Colonic mucosa (tissue), 4 donors: ENCODE measurements around the gene GALNT9. TPM values are rescaled to one million over a fixed set of nuclear protein-coding genes. Genes with fewer than 3 reads are reported as not detected.

ENCODE experiments used
- DNase-seq: peaks from one replicate; pipeline ENCODE4 v3.0.0-alpha.2; 2020
- H3K27ac ChIP-seq: fragments of 200-600 bp; one replicate; pipeline ENCODE4 v1.8.0; 2021
- H3K27me3 ChIP-seq: fragments of 200-600 bp; one replicate; pipeline ENCODE4 v1.8.0; 2021
- H3K36me3 ChIP-seq: fragments of 200-600 bp; one replicate; pipeline ENCODE4 v1.8.0; 2021
- H3K4me1 ChIP-seq: fragments of 200-600 bp; one replicate; pipeline ENCODE4 v1.8.0; 2021; ENCODE audit warnings: mild to moderate bottlenecking
- H3K4me3 ChIP-seq: fragments of 200-600 bp; one replicate; pipeline ENCODE4 v1.8.0; 2021
- H3K9ac ChIP-seq, 2 donors: one replicate each; pipeline ENCODE4 v1.7.0; 2013; ENCODE audit warnings: control low read depth in 2 of 2, low read depth in 2 of 2, low read length in 2 of 2
- H3K9me3 ChIP-seq: fragments of 200-600 bp; one replicate; pipeline ENCODE4 v1.8.0; 2021
- intact Hi-C: fragments of 100-400 bp; cut with DNase I; formaldehyde crosslinking; loops from one replicate; pipeline ENCODE4 v1.14.1; 2022
- total RNA-seq, 2 donors: library from RNA; stranded (reverse); fragmentation: NEBNext Ultra II Directional in 1 of 2; extraction: Animal tissue kit (Norgen Biotek cat#: 25700) in 1 of 2; gene quantifications; one replicate each; pipeline ENCODE4 v1.2.1, GENCODE V29; 2021
- TF ChIP-seq, protein P1 (sequence below): fragments of 200-600 bp; IDR thresholded peaks from one replicate; pipeline ENCODE4 v1.8.0; 2022; ENCODE audit warnings: antibody characterized with exemption, mild to moderate bottlenecking
- donor health status: healthy.
- donor health status: DM: no; HTN: no; CAD: no.
- donor health status: DM: no; HTN: no; CAD: no.

GALNT9 gene
- total RNA-seq, 2 donors from 2014 or later: 0.45 TPM; not detected in 1

DNA sequence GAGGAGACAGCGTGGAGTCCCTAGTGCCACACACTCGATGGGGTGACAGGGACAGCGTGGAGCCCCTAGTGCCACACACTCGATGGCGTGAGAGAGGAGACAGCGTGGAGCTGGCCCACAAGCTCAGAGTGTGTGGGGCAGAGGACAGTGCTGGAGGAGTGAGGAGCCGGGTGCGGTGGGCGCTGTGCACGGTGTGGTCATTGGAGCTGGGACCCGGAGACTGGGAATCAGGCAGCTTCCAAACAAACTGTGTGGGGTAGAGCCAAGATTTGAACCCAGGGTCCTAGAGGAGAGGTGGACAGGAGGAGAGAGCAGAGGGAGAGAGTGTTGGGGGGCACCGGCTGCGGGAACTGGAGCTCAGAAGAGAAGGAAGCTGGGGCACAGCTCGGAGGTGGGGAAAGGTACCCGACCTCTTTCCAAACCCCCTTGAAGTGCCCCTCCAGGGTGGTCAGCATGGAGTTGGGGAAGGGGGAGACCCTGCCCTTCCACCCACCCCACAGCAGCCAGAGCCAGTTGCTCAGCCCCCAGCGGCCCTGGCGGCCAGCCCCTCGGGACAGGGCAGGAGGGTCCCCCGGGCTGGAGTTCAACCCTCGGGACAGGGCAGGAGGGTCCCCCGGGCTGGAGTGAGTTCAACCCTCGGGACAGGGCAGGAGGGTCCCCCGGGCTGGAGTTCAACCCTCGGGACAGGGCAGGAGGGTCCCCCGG is 94.1 kb downstream of the GALNT9 start:
- Histone ChIP-seq H3K4me3 (no peak overlapping the region), H3K9me3 (no peaks in the 10 kb centered on the region), H3K27ac (no peak overlapping the region), H3K4me1 (no peaks in the 10 kb centered on the region), H3K27me3 (no peaks in the 10 kb centered on the region), H3K36me3 (no peaks in the 10 kb centered on the region), H3K9ac (no peak overlapping the region)
- intact Hi-C loops: no loop called here
- TF ChIP-seq, protein P1, sequence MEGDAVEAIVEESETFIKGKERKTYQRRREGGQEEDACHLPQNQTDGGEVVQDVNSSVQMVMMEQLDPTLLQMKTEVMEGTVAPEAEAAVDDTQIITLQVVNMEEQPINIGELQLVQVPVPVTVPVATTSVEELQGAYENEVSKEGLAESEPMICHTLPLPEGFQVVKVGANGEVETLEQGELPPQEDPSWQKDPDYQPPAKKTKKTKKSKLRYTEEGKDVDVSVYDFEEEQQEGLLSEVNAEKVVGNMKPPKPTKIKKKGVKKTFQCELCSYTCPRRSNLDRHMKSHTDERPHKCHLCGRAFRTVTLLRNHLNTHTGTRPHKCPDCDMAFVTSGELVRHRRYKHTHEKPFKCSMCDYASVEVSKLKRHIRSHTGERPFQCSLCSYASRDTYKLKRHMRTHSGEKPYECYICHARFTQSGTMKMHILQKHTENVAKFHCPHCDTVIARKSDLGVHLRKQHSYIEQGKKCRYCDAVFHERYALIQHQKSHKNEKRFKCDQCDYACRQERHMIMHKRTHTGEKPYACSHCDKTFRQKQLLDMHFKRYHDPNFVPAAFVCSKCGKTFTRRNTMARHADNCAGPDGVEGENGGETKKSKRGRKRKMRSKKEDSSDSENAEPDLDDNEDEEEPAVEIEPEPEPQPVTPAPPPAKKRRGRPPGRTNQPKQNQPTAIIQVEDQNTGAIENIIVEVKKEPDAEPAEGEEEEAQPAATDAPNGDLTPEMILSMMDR: no peak
- DNase-seq: no peak

DNA sequence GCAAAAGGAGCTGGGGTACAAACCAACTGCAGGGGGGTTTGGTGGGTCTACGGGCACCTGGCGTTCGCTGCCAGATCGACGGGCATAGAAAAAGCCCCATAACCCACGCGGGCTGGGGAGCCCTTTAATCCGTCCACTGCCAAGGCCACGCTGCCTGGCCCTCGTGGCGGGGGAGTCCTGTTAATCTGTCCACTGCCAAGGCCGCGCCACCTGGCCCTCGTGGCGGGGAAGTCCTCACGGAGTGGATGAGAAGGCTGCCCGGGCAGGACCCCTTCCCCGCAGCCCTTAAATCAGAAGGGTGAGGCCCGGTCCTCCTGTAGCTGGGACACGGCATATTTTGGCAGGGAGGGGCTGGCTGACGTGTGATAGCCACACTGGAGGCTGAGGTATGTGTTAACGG is 99.0 kb downstream of the GALNT9 start:
- Histone ChIP-seq H3K4me1 (no peaks in the 10 kb centered on the region), H3K36me3 (no peaks in the 10 kb centered on the region), H3K9me3 (no peaks in the 10 kb centered on the region), H3K9ac (no peak overlapping the region), H3K27me3 (no peaks in the 10 kb centered on the region), H3K4me3 (no peak overlapping the region), H3K27ac (no peak overlapping the region)
- TF ChIP-seq, protein P1: no peak
- intact Hi-C loops: no loop called here
- DNase-seq: no peak

DNA sequence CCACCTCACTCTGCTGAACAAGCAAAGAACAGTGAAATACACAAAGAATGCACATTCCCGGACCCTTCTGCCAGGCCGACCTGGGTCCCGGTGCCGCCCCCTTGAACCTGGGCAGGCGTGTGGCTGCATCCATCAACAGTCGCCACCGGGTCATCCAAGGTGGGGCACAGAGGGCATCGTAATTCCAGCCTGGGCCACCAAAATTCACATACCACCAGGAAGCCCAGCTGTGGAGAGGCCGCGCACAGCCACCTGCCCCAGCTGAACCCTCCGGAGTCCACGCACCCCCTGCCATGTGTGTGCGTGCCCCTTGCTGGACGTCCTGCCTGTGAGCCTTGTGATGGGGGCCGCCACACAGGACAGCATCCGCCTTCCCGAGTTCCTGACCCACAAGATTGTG is 99.5 kb downstream of the GALNT9 start:
- no peak overlapping the region for H3K9ac ChIP-seq
- H3K36me3 ChIP-seq: no peaks in the 10 kb centered on the region
- H3K4me1 ChIP-seq: no peaks in the 10 kb centered on the region
- intact Hi-C loops: no loop called here
- no peak for DNase-seq
- no peaks in the 10 kb centered on the region for H3K9me3 ChIP-seq
- no peak overlapping the region for H3K27ac ChIP-seq
- H3K4me3 ChIP-seq: no peak overlapping the region
- TF ChIP-seq, protein P1: no peak
- no peaks in the 10 kb centered on the region for H3K27me3 ChIP-seq

DNA sequence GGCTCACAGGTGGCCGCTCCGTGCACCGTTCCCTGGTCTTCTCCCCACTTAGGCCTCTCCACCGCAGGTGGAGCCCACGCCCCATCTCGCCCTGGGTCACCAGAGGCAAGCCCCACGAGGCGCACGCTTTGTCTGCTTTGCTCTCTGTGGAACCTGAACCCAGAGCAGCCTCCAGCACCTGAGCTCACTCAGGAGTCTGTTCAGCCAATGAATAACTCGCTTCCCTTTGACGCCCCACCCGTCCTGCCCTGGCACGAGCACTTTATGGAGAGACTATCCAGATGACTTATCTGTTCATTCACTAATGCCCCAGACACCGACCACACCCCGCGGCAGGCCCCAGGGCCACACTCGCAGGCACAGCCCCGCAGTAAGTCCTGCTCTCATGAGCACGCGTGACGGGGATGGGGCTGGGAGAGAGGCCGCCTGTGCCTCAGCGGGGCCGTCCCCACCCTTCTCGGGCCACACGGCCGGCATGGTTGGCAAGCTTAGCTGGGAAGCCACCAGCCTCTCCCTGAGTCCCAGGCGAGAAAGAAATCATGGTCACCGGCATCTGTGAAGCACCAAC is 100.1 kb downstream of the GALNT9 start:
- Histone ChIP-seq H3K4me1 (no peaks in the 10 kb centered on the region), H3K9ac (no peak overlapping the region), H3K9me3 (no peaks in the 10 kb centered on the region), H3K27ac (no peak overlapping the region), H3K4me3 (no peak overlapping the region), H3K27me3 (no peaks in the 10 kb centered on the region), H3K36me3 (no peaks in the 10 kb centered on the region)
- TF ChIP-seq, protein P1: no peak
- no peak for DNase-seq
- intact Hi-C loops: no loop called here

DNA sequence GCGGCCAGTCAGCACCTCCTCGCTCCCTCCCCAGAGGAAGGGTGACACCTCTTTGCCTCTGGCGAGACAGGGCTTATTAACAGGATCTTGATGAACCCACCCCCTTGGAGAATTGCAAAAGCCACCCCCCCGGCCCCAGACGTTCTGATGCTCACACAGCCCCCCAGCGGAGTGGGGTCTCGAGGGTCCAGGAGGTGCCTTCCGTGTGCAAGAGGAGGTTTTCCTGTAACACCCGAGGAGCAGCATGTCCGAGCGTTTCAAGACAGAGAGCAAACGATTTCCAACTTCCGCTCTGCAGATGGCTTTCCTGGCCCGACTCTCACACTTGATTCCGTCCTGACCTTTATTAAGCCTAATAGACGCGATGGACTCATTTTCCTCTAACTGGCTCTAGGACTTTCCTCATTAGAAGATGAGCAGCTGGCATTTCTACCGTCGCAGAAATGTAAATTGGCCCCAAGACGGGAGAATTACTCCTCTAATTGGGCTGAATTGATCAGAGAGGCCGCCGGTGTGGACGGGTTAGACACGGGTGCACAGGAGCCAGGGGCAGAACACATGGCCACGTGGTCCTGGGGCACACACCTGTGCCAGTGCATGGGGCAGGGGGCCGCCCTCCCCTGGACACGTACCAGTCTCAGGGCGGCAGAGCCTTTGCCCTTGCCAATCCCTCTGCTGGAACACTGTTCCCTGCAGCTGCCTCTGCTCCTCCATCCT is 100.8 kb downstream of the GALNT9 start:
- intact Hi-C loops: no loop called here

More for the DNA sequence above, 100.8 kb downstream of the GALNT9 start:
- H3K27me3 ChIP-seq: no peaks in the 10 kb centered on the region
- H3K9ac ChIP-seq: no peak overlapping the region
- no peak overlapping the region for H3K27ac ChIP-seq
- DNase-seq: no peak
- no peaks in the 10 kb centered on the region for H3K9me3 ChIP-seq
- no peak overlapping the region for H3K4me3 ChIP-seq
- H3K36me3 ChIP-seq: no peaks in the 10 kb centered on the region
- no peaks in the 10 kb centered on the region for H3K4me1 ChIP-seq
- TF ChIP-seq, protein P1: no peak
